Islet of Langerhans (tissue), 1 donor: Measurements from ENCODE around the gene DENND2C.

Experiments
- FAIRE-seq: peaks from one replicate; lab custom pipeline; 2011; peaks lifted over from hg19 to GRCh38; lab: Jason Lieb, UNC

Gene DENND2C

GRCh38 chr1:114676115-114676514 lies 6.3 kb upstream of the DENND2C start:
- FAIRE-seq, result no peak

- FAIRE-seq, result no peak
Measured at GRCh38 chr1:114671939-114672275, 2.1 kb upstream of the DENND2C start.

GRCh38 chr1:114671011-114671938 lies 1.4 kb upstream of the DENND2C start:
- FAIRE-seq, result no peak

- FAIRE-seq, result no peak
Measured at GRCh38 chr1:114670083-114671010, 498 bp upstream of the DENND2C start.

- peak; percentile 75 for FAIRE-seq
Measured at GRCh38 chr1:114668784-114669561, 876 bp downstream of the DENND2C start.

DNA sequence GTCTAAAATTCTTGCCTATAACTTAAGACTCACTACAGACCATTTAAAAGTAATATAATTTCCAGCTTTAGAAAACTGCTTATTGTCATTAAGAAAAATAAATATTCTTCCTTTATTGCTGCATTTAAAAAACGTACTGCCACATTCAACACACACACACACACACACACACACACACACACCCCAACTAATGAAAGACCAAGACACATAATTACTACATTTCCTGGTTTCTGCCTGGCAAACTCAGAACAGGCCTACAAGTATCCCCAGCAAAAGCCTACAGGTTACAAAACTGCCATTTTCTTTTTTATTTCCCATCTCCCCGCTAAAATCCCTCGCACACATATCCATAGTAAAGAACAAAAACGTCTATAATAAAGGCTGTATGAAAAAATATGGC lies 1.5 kb downstream of the DENND2C start:
- no peak for FAIRE-seq

DNA sequence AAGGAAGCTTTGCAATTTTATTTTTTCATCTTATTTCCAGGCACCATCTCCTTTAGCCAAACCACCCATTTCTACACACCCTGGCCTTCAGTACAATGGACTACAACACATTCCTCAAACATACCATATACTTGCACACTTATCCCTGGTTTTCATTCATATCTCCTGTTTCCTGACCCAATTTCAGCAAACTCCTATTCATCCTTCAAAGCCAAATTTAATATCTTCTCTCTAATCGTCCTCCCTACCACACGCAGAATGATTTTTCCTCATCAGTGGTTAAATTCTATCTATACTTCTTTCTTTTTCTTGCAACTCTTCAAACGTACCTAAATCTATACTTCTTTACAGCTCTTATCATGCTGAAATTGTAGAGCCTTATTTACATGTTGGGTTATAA lies 2.9 kb downstream of the DENND2C start:
- no peak for FAIRE-seq

DNA sequence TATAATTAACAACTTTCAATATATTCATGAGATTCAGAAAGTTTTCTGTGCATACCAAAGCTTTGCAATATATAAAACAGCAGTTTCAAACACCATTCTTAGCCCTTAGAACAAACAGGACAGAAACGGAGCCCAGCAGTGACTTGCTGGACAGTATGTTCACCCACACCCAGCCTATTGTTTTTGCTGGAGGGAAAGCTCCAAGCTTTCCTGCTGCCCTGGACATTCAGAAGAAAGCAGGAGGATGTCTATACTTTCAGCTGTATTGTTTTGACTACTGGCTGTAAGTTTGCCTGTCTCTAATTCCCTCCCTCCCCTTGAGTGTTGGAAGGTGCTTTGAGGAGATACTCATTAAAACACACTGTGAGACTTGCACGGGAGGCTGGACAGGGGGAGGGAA lies 9.6 kb downstream of the DENND2C start:
- FAIRE-seq, result no peak

DNA sequence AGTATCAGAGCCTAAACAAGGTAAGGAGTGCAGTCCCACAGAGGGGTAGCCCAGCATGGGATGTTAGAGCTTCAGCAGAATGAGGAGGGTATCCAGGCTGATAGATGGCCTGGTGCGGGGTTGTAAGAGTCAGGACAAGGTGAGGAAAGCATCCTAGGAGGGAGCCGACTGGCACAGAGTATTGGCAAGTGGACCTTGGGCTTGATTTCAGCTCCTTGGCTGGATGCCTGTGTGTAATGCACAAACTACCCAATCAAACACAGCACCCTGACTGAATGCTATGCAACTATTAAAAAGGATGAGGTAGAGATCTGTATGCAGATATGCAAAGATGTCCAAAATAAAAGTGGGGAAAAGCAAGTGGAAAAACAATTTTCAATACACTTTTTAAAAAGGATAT lies 18.0 kb downstream of the DENND2C start:
- FAIRE-seq, result no peak

GRCh38 chr1:114648503-114648902 lies 21.3 kb downstream of the DENND2C start:
- FAIRE-seq, result no peak

- FAIRE-seq, result no peak
Measured at GRCh38 chr1:114641377-114641776, 28.5 kb downstream of the DENND2C start.

DNA sequence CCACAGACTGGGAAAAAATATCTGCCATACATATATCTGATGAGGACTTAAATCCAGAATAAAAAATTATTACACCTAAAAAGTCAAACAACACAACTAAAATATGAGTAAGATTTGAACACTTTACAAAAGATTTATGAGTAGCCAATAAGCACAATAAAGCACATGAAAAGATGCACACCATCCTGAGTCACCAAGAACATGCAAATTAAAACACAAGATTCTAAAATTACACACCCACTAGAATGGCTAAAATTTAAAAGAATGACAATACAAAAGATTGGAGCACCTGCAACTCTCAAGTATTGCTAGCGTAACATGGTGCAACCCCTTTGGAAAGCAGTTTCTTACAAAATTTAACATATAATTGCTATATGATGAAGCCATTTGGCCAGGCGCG lies 30.9 kb downstream of the DENND2C start:
- FAIRE-seq, result no peak

DNA sequence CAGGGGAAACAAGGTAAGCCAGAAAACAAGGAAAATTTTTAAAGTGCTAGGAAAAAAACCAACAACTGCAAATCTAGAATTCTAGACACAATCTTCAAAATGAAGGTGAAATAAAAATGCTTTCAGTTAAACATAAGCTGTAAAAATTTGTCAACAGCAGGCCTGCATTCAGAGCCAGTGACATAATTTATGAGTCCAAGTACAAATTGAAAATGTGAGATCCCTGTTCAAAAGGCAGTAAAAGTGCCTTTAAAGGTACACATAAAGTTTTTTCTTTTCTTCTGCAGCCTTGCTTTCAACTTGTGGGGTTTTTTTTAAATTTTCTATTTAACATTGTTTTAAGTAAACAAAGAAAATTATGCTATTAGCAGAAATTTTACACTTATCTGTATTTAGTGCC lies 37.4 kb downstream of the DENND2C start:
- FAIRE-seq, result no peak

- FAIRE-seq, result no peak
Measured at GRCh38 chr1:114627107-114627506, 42.7 kb downstream of the DENND2C start.

GRCh38 chr1:114623364-114623763 lies 46.5 kb downstream of the DENND2C start:
- no peak for FAIRE-seq

DNA sequence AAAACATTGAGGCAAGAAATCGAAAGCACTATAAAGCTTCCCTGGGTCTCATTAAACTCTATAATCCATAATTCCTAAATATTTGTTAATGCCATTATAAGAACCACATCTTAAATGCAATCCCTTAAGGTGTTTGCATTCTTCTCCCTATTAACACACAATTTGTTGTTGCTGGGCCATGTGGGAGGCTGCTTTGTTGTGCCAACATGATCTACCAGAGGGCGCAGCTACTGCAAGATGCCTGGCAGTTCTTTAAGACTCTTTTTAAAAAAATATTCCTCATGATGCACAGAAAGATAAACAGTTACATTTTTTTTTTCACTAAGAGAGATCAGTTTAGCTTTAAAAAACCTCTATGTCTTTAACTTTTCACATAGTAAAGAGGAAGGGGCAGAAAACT lies 49.4 kb downstream of the DENND2C start:
- FAIRE-seq, result no peak

DNA sequence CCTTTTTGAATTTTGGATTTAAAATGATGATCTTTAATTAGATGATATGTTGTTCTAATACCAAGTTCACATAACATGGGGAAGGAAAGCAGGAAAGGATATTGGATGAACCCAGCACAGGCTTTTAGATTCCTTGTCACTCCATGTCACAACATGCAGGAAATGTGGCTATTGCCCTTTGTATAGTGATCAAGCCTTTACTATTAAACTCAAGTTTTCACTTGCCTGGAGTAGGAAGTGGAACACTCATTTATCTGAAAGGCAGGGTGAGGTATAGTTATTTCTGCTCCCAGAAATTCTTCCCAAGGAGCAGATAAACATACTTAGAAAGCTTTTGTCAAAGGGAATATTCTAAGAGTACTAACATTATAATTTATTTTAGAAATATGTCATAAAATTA lies 51.2 kb downstream of the DENND2C start:
- FAIRE-seq, result no peak

DNA sequence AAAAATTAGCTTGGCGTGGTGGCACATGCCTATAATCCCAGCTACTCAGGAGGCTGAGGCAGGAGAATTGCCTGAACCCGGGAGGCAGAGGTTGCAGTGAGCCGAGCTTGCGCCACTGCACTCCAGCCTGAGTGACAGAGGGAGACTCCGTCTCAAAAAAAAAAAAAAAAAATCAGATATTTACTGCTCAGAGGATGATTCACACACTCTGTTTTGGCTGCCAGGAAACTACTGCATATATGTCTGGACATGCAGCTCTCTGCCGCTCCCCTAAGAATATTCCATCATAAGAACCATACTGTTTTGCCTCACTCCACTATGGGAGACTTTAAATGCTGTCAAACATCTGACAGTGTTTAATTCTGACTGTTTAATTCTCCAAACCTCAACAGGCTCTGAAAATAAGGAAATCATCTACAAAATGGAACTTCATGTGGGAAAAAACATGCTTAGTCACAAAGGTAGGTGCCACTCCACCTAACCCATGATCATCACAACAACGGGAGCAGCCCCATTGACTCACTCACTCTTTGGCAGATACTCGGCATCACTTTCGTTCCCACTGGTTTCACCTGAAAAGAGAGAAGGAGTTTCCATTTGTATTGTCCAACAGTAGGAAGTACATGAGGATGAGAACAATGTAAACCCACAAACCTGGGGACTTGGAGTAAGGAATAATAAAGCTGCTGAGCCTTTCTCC lies 59.2 kb downstream of the DENND2C start:
- FAIRE-seq, result no peak

DNA sequence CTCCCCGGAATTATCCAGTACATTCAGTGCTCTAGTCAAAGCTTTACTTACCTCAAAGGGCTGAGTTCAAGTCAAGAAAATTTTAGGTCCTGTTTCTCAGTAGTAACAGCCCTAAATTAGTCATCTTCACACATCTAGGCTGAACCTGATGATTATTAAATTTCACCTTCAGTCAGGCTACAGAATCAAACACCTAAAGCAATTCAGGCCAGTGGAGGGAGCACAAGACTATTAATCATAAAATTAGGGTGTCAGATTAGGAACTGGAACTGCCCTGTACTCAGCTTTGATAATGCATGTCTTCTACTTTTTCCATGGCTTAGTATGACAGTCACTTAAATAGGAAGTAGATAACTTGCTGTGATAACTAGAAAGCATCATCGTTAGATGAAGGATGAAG lies 60.0 kb downstream of the DENND2C start:
- no peak for FAIRE-seq

DNA sequence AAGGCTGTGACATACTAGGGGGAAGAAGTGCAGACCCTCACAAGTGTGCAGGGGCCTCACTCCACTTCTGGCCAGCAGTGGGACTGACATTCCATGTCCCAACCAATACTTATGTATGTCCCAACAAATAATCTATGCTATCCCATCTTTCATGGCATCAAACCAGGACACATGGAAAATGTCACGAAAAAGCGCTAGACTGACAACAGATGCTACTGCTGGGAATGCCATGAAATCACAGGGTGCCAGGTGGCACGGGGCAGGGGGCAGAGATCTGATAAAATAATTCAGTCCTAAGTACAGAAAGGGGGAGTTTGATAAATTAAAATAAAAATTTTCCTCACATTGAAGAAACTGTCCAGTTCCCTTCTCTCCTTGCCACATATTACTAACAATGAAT lies 60.8 kb downstream of the DENND2C start:
- no peak for FAIRE-seq

GRCh38 chr1:114607223-114607622 lies 62.6 kb downstream of the DENND2C start:
- no peak for FAIRE-seq

GRCh38 chr1:114597949-114598348 lies 71.9 kb downstream of the DENND2C start:
- FAIRE-seq, result no peak
